Hepatocyte (in vitro differentiated cells): Measurements from ENCODE around the gene GUCA1A. TPM values are rescaled to one million over a fixed set of nuclear protein-coding genes. Genes with fewer than 3 reads are reported as not detected.
"Not testable (repeated sequence)": the region's sequence is repeated elsewhere in the genome, so short reads cannot be mapped to it uniquely, and the experiment has no call there.

Source experiments
- DNase-seq: peaks from one replicate; pipeline ENCODE4 v3.0.0-alpha.2; 2016; ENCODE audit warnings: low spot score
- H2AFZ ChIP-seq: fragments of 200-600 bp; sonication (generic); 2 replicates; pipeline ENCODE4 v1.6.0; 2016; ENCODE audit warnings: antibody characterized with exemption, mild to moderate bottlenecking
- H3K27ac ChIP-seq: fragments of 200-600 bp; sonication (generic); 2 replicates; pipeline ENCODE4 v1.5.1; 2016; ENCODE audit warnings: mild to moderate bottlenecking
- H3K27me3 ChIP-seq: fragments of 200-600 bp; sonication (generic); 2 replicates; pipeline ENCODE4 v1.6.1; 2016
- H3K36me3 ChIP-seq: fragments of 200-600 bp; sonication (generic); replicated peaks from 2 replicates; pipeline ENCODE4 v1.5.1; 2016; ENCODE audit warnings: low read depth; ENCODE audit not compliant: insufficient read depth
- H3K4me1 ChIP-seq: fragments of 200-600 bp; sonication (generic); 2 replicates; pipeline ENCODE4 v1.5.1; 2016; ENCODE audit warnings: mild to moderate bottlenecking, moderate library complexity; ENCODE audit not compliant: insufficient read depth
- H3K4me2 ChIP-seq: fragments of 200-600 bp; sonication (generic); 2 replicates; pipeline ENCODE4 v1.6.0; 2016
- H3K4me3 ChIP-seq: fragments of 200-600 bp; sonication (generic); 2 replicates; pipeline ENCODE4 v1.5.1; 2016; ENCODE audit warnings: mild to moderate bottlenecking
- H3K79me2 ChIP-seq: fragments of 200-600 bp; sonication (generic); 2 replicates; pipeline ENCODE4 v1.6.0; 2017; ENCODE audit warnings: mild to moderate bottlenecking
- H3K9me2 ChIP-seq: fragments of 200-600 bp; sonication (generic); replicated peaks from 2 replicates; pipeline ENCODE4 v1.6.0; 2017; ENCODE audit warnings: mild to moderate bottlenecking; ENCODE audit not compliant: insufficient read depth
- H3K9me3 ChIP-seq: fragments of 200-600 bp; sonication (generic); 2 replicates; pipeline ENCODE4 v1.5.1; 2016; ENCODE audit warnings: low read depth, mild to moderate bottlenecking
- H4K20me1 ChIP-seq: fragments of 200-600 bp; sonication (generic); 2 replicates; pipeline ENCODE4 v1.6.0; 2016; ENCODE audit warnings: mild to moderate bottlenecking; ENCODE audit not compliant: insufficient read depth, poor library complexity, severe bottlenecking
- EZH2 ChIP-seq: fragments of 200-600 bp; sonication (generic); IDR thresholded peaks from 2 replicates; pipeline ENCODE4 v1.6.1; 2016; ENCODE audit warnings: antibody characterized with exemption, mild to moderate bottlenecking, borderline replicate concordance
- EZH2phosphoT487 ChIP-seq: fragments of 200-600 bp; sonication (generic); IDR thresholded peaks from one replicate; pipeline ENCODE4 v1.6.1; 2018; ENCODE audit warnings: antibody characterized with exemption, mild to moderate bottlenecking, low read depth, moderate library complexity; ENCODE audit not compliant: unreplicated experiment, severe bottlenecking
- WGBS: methylation state at CpG from one replicate; pipeline ENCODE4 v1.1.6; 2016; ENCODE audit warnings: low lambda C conversion rate; ENCODE audit errors: missing lambda C conversion rate; 5-methylcytosine and 5-hydroxymethylcytosine counted together
- polyA plus RNA-seq: library from polyadenylated mRNA; unstranded; fragments of >200 nt; fragmentation: Nextera tagmentation; extraction: Ambion mirVana; gene quantifications from 2 replicates; pipeline ENCODE4 v1.2.1, GENCODE V29; 2016
- total RNA-seq: library from RNA; depleted of rRNA; stranded (reverse); fragments of >200 nt; gene quantifications from 2 replicates; pipeline ENCODE4 v1.2.3, GENCODE V29; 2014
- TF ChIP-seq, protein P1 (sequence below): fragments of 200-600 bp; sonication (generic); IDR thresholded peaks from 2 replicates; pipeline ENCODE4 v1.5.1; 2016; ENCODE audit warnings: antibody characterized with exemption, mild to moderate bottlenecking; ENCODE audit not compliant: poor library complexity

GUCA1A gene
- total and polyA plus RNA-seq, 2 experiments from 2014 or later = 0.43 to 0.75 TPM

DNA sequence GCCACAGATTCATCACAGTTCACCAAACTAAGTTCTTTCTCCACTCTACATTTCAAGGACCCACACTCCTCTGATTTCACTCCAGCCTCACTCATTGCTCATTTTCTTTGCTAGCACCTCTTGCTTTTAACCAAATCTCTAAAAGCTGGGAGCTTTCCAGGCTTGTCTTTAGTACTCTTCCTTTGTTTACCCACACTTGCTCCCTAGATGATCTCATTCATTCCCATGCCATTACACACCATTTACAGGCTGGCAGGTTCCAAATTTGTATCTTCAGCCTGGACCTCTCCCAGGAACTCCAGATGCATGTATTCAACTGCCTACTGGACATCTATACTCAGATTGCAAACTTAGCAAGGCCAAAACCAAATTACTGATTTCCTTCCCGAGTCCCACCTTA lies 26.9 kb downstream of the GUCA1A start:
- Histone ChIP-seq H3K36me3 (no peaks in the 10 kb centered on the region), H3K79me2 (no peaks in the 10 kb centered on the region), H3K9me2 (no peaks in the 10 kb centered on the region), H4K20me1 (no peaks in the 10 kb centered on the region), H2AFZ (no peak overlapping the region), H3K27me3 (no peaks in the 10 kb centered on the region), H3K4me1 (peaks cover 13% of the 10 kb centered on the region), H3K9me3 (no peaks in the 10 kb centered on the region), H3K4me3 (no peak overlapping the region), H3K27ac (peak overlapping the region; percentile 76), H3K4me2 (peak overlapping the region; percentile 4)
- 35% methylated on average over 1 of the region's 1 CpG for WGBS
- DNase-seq = peak; percentile 70
- no peak for TF ChIP-seq EZH2phosphoT487
- no peak for TF ChIP-seq EZH2
- TF ChIP-seq, protein P1, sequence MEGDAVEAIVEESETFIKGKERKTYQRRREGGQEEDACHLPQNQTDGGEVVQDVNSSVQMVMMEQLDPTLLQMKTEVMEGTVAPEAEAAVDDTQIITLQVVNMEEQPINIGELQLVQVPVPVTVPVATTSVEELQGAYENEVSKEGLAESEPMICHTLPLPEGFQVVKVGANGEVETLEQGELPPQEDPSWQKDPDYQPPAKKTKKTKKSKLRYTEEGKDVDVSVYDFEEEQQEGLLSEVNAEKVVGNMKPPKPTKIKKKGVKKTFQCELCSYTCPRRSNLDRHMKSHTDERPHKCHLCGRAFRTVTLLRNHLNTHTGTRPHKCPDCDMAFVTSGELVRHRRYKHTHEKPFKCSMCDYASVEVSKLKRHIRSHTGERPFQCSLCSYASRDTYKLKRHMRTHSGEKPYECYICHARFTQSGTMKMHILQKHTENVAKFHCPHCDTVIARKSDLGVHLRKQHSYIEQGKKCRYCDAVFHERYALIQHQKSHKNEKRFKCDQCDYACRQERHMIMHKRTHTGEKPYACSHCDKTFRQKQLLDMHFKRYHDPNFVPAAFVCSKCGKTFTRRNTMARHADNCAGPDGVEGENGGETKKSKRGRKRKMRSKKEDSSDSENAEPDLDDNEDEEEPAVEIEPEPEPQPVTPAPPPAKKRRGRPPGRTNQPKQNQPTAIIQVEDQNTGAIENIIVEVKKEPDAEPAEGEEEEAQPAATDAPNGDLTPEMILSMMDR = no peak

DNA sequence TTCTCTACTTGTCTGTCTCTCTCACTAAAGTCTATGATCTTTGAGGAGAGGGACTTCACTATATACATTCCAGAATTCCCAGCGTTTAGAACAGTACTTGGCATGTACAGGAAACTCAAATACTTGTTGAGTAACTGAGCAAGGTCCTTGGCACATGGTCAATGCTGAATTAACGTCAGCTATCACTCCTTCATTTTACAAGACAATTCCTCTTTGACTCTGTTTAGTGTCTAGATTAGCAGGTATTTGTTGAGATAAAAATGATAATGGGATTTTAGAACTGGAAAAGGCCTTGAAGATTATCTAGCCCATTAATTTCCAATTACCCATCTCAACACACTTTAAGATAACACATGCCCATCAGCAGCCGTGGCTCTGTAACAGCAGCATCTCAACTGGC lies 28.2 kb downstream of the GUCA1A start:
- Histone ChIP-seq H3K9me2 (no peaks in the 10 kb centered on the region), H3K36me3 (no peaks in the 10 kb centered on the region), H2AFZ (no peak overlapping the region), H4K20me1 (no peaks in the 10 kb centered on the region), H3K27ac (peak overlapping the region; percentile 15), H3K27me3 (no peaks in the 10 kb centered on the region), H3K4me3 (no peak overlapping the region), H3K79me2 (no peaks in the 10 kb centered on the region), H3K4me1 (peaks cover 13% of the 10 kb centered on the region), H3K9me3 (no peaks in the 10 kb centered on the region), H3K4me2 (no peak overlapping the region)
- TF ChIP-seq, protein P1 = no peak
- no peak for TF ChIP-seq EZH2phosphoT487
- TF ChIP-seq EZH2 = no peak
- DNase-seq = no peak
- 27% methylated on average over 3 of the region's 3 CpGs for WGBS

DNA sequence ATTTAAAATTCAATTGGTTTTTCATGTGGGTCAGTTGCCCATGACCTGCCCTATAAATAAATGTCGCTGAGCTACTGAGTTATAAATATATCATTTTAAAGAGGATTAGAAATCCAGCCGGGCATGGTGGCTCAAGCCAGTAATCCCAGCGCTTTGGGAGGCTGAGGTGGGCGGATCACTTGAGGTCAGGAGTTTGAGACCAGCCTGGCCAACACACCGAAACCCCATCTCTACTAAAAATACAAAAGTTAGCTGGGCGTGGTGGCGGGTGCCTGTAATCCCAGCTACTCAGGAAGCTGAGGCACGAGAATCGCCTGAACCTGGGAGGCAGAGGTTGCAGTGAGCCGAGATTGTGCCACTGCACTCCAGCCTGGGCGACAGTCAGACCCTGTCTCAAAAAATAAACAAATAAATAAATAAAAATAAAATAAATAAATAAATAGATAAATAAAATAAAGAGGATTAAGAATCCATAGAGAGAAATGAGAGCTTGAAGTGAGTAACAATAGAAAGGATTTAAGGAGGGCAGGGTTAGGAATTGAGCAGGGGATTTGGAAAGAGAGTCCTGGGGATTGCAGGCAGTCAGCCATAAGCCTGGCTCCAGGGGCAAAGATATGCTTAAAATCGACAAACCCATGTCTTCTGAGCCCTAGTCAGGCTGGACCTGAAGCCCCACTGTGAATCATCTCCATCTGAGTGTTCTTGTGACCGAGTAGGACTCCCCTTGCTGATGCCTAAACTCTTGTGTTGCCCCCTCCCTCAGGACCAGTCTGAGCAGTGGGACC lies 29.2 kb downstream of the GUCA1A start:
- not testable (repeated sequence) for H3K9me2 ChIP-seq, H4K20me1 ChIP-seq, H3K36me3 ChIP-seq, H3K4me2 ChIP-seq, H3K79me2 ChIP-seq, H3K9me3 ChIP-seq, H3K4me3 ChIP-seq, H3K27ac ChIP-seq, H2AFZ ChIP-seq, DNase-seq, H3K27me3 ChIP-seq
- H3K4me1 ChIP-seq = peaks cover 13% of the 10 kb centered on the region
- 88% methylated on average over 13 of the region's 13 CpGs for WGBS

DNA sequence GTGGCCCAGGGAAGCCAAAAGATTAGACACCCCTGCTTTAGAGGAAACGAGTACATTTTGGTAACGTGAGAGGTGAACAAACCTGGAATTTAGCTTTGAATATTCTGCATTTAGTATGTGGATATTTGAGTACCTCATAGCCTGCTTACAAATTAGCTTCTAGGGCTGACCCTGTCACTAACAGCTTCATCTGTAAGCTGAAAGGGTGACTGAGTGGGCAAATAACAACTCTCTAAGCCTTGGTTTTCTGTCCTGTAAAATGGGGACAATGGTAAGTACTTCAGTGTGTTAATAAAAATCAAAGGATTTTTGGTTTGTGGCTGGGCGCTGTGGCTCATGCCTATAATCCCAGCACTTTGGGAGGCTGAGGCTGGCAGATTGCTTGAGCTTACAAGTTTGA lies 30.0 kb downstream of the GUCA1A start:
- H3K9me2 ChIP-seq = no peaks in the 10 kb centered on the region
- no peaks in the 10 kb centered on the region for H4K20me1 ChIP-seq
- no peak overlapping the region for H3K4me3 ChIP-seq
- peaks cover 13% of the 10 kb centered on the region for H3K4me1 ChIP-seq
- H3K79me2 ChIP-seq = no peaks in the 10 kb centered on the region
- H3K4me2 ChIP-seq = no peak overlapping the region
- no peak overlapping the region for H2AFZ ChIP-seq
- no peaks in the 10 kb centered on the region for H3K9me3 ChIP-seq
- no peaks in the 10 kb centered on the region for H3K27me3 ChIP-seq
- H3K27ac ChIP-seq = no peak overlapping the region
- no peak for DNase-seq
- WGBS = 99% methylated on average over 3 of the region's 3 CpGs
- no peak for TF ChIP-seq EZH2
- no peak for TF ChIP-seq EZH2phosphoT487
- TF ChIP-seq, protein P1 = no peak
- no peaks in the 10 kb centered on the region for H3K36me3 ChIP-seq
